ENCODE results near the gene VPS13D.
"Not testable (repeated sequence)": the region's sequence is repeated elsewhere in the genome, so short reads cannot be mapped to it uniquely, and the experiment has no call there.

The VPS13D gene

GRCh38 chr1:12296623-12297022 is 66.8 kb downstream of the VPS13D start:
- no peak for DNase-seq

GRCh38 chr1:12300706-12301105 is 70.9 kb downstream of the VPS13D start:
- DNase-seq = no peak

- no peak for DNase-seq
These were observed 71.8 kb downstream of the VPS13D start for GRCh38 chr1:12301518-12302237.

GRCh38 chr1:12302798-12303447 is 73.1 kb downstream of the VPS13D start:
- DNase-seq = no peak

- DNase-seq = no peak
These were observed 75.5 kb downstream of the VPS13D start for GRCh38 chr1:12305377-12305776.

GRCh38 chr1:12309783-12310742 is 80.2 kb downstream of the VPS13D start:
- DNase-seq = peak; percentile 16

GRCh38 chr1:12314333-12314903 is 84.6 kb downstream of the VPS13D start:
- no peak for DNase-seq

GRCh38 chr1:12315146-12315545 is 85.3 kb downstream of the VPS13D start:
- no peak for DNase-seq

- no peak for DNase-seq
These were observed 86.5 kb downstream of the VPS13D start for GRCh38 chr1:12316331-12316730.

GRCh38 chr1:12320486-12320885 is 90.7 kb downstream of the VPS13D start:
- DNase-seq = no peak

GRCh38 chr1:12324423-12324822 is 94.6 kb downstream of the VPS13D start:
- no peak for DNase-seq

- not testable (repeated sequence) for DNase-seq
These were observed 95.1 kb downstream of the VPS13D start for GRCh38 chr1:12324973-12325372.

- no peak for DNase-seq
These were observed 97.2 kb downstream of the VPS13D start for GRCh38 chr1:12326986-12327385.

- DNase-seq = no peak
These were observed 97.7 kb downstream of the VPS13D start for GRCh38 chr1:12327566-12327965.

GRCh38 chr1:12333036-12333785 is 103.4 kb downstream of the VPS13D start:
- no peak for DNase-seq

- DNase-seq = no peak
These were observed 106.0 kb downstream of the VPS13D start for GRCh38 chr1:12335815-12336214.

GRCh38 chr1:12336413-12336812 is 106.6 kb downstream of the VPS13D start:
- no peak for DNase-seq

- DNase-seq = no peak
These were observed 108.2 kb downstream of the VPS13D start for GRCh38 chr1:12338017-12338416.

- DNase-seq = no peak
These were observed 109.0 kb downstream of the VPS13D start for GRCh38 chr1:12338823-12339222.

- DNase-seq = no peak
These were observed 109.6 kb downstream of the VPS13D start for GRCh38 chr1:12339396-12339795.

- DNase-seq = no peak
These were observed 110.1 kb downstream of the VPS13D start for GRCh38 chr1:12339811-12340543.

- DNase-seq = no peak
These were observed 110.7 kb downstream of the VPS13D start for GRCh38 chr1:12340544-12340930.
